Neutrophil (primary cell): ENCODE measurements around the gene KIF13A.
A peak's percentile ranks its signal among the peaks of the same experiment; 100 is the strongest.

ENCODE experiments used
- H3K27ac ChIP-seq: fragments of 200-600 bp; sonication (generic); 2 replicates; pipeline ENCODE4 v1.5.1; 2016; ENCODE audit warnings: mild to moderate bottlenecking, moderate library complexity
- H3K27me3 ChIP-seq: fragments of 200-600 bp; sonication (generic); 2 replicates; pipeline ENCODE4 v1.6.0; 2016; ENCODE audit warnings: mild to moderate bottlenecking
- H3K36me3 ChIP-seq: fragments of 200-600 bp; sonication (generic); 2 replicates; pipeline ENCODE4 v1.5.1; 2017
- H3K4me1 ChIP-seq, 2 experiments: fragments of 200-600 bp in 1 of 2; sonication (generic) in 1 of 2; 1 replicate in 1 of 2; 2 replicates in 1 of 2; pipeline versions ENCODE4 v1.5.1 to v1.6.1; 2013 to 2016; ENCODE audit warnings: low read depth in 1 of 2, low read length in 1 of 2, mild to moderate bottlenecking in 1 of 2, moderate library complexity in 1 of 2; ENCODE audit not compliant: control insufficient read depth in 1 of 2, insufficient read depth in 1 of 2
- H3K4me3 ChIP-seq, 2 experiments: fragments of 200-600 bp in 1 of 2; sonication (generic) in 1 of 2; 1 replicate in 1 of 2; 2 replicates in 1 of 2; pipeline ENCODE4 v1.5.1; 2013 to 2016; ENCODE audit warnings: low read depth in 1 of 2, low read length in 1 of 2, mild to moderate bottlenecking in 1 of 2, moderate library complexity in 1 of 2
- H3K9me3 ChIP-seq: fragments of 200-600 bp; sonication (generic); 2 replicates; pipeline ENCODE4 v1.5.1; 2016
- TF ChIP-seq, protein P1 (sequence below): fragments of 200-600 bp; sonication (generic); IDR thresholded peaks from 2 replicates; pipeline ENCODE4 v1.5.1; 2016; ENCODE audit warnings: antibody characterized with exemption

Gene KIF13A

DNA sequence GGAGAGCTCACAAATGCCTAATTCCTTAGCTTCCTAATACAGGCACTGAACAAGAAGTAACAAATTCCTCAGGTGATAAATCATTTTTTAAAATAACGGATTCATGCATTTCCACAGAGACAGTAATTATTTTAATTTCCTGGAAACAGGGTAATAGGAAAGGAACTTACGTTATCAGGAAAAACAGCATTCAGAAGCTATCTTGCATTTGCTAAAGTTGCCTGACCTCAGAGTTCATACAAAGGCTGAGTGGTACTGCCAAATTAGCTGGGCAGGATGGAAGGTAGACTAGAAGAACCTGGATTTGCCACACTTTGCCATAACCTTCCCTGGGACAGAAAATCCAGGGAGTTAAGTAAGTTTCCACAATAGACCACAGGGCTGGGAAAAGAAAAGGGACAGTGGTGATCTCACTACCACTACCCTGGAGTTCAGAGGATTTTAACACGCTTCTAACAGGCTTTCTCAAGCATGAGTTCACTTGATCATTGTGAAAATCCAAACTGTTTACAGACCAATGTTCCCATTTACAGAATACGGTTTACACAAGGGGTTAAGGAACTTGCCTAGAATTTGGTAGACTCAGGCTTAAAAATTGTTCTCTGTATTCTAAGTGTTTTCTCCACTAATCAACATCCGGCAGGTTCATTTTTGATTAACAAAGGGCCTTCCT lies 57.0 kb downstream of the KIF13A start:
- H3K36me3 ChIP-seq: no peaks in the 10 kb centered on the region

DNA sequence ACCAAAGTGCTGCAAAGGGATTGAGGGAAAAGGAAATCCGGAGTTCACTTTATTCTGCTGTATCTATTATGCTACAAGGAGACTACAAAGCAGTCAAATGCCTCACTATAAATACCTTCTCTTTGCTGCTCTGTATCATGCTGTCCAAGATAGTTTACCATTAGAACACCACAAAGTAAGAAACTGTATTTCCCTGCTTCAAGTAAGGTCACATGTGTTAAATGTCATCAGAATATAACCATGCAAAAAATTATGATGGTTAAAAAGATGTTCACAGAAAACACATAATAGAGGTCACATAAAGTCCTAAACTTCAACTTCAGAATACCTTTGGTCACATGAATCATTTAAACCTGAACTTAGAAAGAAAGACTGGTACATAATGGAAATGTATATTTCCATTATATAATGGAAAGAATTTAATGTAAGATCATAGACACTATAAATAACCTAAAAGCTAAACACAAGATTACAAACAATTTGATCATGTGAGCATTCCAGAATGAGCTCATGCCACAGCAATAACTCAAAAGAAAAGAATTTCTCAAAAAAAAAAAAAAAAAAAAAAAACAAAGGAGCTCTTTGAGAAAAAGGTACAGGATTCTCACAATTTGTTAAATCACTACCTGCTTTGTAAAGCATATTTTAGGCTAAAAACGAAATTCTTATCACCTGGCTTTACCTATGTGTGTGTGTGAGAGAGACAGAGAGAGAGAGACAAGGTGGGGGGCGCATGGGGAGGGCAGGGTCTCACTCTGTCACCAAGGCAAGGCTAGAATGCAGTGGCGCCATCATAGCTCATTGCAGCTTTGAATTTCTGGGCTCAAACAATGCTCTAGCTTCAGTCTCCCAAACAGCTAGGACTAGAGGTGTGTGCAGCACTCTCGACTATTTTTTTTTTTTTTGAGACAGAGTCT lies 58.7 kb downstream of the KIF13A start:
- Histone ChIP-seq H3K4me3 (no peak overlapping the region), H3K36me3 (no peaks in the 10 kb centered on the region), H3K9me3 (no peaks in the 10 kb centered on the region), H3K27me3 (no peaks in the 10 kb centered on the region), H3K27ac (peak overlapping the region; percentile 87), H3K4me1 (peaks cover 48 to 50% of the 10 kb centered on the region in 2 experiments)
- TF ChIP-seq, protein P1, sequence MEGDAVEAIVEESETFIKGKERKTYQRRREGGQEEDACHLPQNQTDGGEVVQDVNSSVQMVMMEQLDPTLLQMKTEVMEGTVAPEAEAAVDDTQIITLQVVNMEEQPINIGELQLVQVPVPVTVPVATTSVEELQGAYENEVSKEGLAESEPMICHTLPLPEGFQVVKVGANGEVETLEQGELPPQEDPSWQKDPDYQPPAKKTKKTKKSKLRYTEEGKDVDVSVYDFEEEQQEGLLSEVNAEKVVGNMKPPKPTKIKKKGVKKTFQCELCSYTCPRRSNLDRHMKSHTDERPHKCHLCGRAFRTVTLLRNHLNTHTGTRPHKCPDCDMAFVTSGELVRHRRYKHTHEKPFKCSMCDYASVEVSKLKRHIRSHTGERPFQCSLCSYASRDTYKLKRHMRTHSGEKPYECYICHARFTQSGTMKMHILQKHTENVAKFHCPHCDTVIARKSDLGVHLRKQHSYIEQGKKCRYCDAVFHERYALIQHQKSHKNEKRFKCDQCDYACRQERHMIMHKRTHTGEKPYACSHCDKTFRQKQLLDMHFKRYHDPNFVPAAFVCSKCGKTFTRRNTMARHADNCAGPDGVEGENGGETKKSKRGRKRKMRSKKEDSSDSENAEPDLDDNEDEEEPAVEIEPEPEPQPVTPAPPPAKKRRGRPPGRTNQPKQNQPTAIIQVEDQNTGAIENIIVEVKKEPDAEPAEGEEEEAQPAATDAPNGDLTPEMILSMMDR: no peak

More for the DNA sequence above, 57.0 kb downstream of the KIF13A start:
- peak overlapping the region; percentile 87 for H3K27ac ChIP-seq
- peaks cover 57 to 65% of the 10 kb centered on the region in 2 experiments for H3K4me1 ChIP-seq
- H3K4me3 ChIP-seq: peak overlapping the region; percentile 2 to 10
- no peaks in the 10 kb centered on the region for H3K27me3 ChIP-seq
- no peaks in the 10 kb centered on the region for H3K9me3 ChIP-seq
- TF ChIP-seq, protein P1: no peak

DNA sequence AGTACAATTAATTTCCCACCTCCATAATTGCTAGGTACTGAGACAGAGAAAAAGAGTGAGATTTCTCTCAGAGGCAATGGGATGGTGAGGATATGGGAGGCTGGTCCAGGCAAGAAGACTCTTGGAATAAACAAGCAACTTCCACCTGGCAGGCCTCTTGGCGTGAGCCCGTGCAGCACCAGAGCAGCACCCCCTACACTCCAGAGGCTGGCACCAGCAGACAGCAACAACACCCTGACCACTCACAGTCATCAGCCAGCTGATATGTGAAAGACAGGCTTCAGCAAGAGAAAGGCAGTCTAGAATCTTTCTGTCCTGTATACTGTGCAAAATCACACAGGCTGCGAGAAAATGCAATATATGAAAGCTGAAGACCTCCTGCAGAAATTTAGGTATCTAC lies 59.7 kb downstream of the KIF13A start:
- peak overlapping the region; percentile 26 for H3K27ac ChIP-seq
- H3K36me3 ChIP-seq: no peaks in the 10 kb centered on the region
- no peak overlapping the region for H3K4me3 ChIP-seq
- H3K4me1 ChIP-seq: peaks cover 38 to 40% of the 10 kb centered on the region in 2 experiments
- H3K9me3 ChIP-seq: no peaks in the 10 kb centered on the region
- TF ChIP-seq, protein P1: no peak
- H3K27me3 ChIP-seq: no peaks in the 10 kb centered on the region

DNA sequence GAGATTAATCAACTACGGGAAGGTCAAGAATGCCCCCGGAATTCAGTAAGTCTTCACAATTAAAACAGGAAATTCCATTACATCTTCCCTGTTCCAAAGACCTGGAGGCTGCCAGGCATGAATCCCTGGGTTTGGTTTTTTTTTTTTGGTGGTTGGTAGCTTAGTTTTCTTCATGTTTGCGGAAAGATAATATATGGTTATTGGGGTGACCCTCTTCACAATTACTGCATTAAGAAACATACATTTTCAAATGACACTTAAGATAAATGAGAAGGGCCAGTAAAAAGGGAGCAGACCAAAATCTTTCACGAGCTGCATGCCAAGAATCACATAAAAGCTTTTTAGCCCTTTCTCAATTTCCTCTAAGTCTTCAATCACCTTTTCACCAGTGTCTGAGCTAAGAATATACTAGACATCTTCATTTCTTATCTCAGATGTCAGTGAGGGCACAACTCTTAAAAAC lies 64.0 kb downstream of the KIF13A start:
- no peak overlapping the region for H3K27ac ChIP-seq
- peaks cover 0 to 3% of the 10 kb centered on the region in 2 experiments for H3K4me1 ChIP-seq
- H3K9me3 ChIP-seq: no peaks in the 10 kb centered on the region
- H3K27me3 ChIP-seq: no peaks in the 10 kb centered on the region
- TF ChIP-seq, protein P1: no peak
- H3K4me3 ChIP-seq: no peak overlapping the region
- no peaks in the 10 kb centered on the region for H3K36me3 ChIP-seq

DNA sequence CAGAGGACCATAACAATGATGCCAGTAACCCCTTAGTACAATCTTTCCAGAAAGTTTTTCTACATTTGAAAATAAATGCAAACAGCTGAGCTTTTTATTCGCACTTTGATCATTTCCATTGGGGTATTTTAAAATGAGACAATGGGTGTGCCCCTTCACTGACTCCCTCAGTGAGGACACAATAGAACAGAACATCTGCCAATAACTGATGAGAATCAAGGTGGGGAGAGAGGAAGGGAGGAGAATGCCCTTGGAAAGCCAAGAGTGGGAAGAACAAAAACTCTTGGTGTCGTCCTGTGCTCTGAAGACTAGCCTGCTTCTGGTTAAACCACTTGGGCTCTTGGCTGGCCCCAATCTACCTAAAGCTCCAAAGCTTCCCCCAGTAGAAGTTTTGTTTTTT lies 66.0 kb downstream of the KIF13A start:
- Histone ChIP-seq H3K36me3 (no peaks in the 10 kb centered on the region), H3K27ac (no peak overlapping the region), H3K9me3 (no peaks in the 10 kb centered on the region), H3K27me3 (no peaks in the 10 kb centered on the region), H3K4me1 (no peaks in the 10 kb centered on the region), H3K4me3 (no peak overlapping the region)
- TF ChIP-seq, protein P1: no peak
